GM23338 (cell line): ENCODE data around the gene SLC36A4. TPM values are rescaled to one million over a fixed set of nuclear protein-coding genes. Genes with fewer than 3 reads are reported as not detected.

Source experiments
- ATAC-seq: fragments of 200-7000 bp; cut with Tn5 transposase; 3 replicates; pipeline ENCODE4 v1.9.1; 2020
- DNase-seq: peaks from one replicate; pipeline ENCODE4 v3.0.0-alpha.2; 2015; ENCODE audit warnings: low spot score
- H2AFZ ChIP-seq: fragments of 200-600 bp; sonication (generic); 2 replicates; pipeline ENCODE4 v1.8.0; 2016; ENCODE audit warnings: antibody characterized with exemption, mild to moderate bottlenecking, moderate library complexity
- H3F3A ChIP-seq: fragments of 200-600 bp; sonication (generic); replicated peaks from 2 replicates; pipeline ENCODE4 v1.8.0; 2017; ENCODE audit warnings: antibody characterized with exemption, mixed run types, low read depth
- H3K27ac ChIP-seq: fragments of 200-600 bp; sonication (generic); 2 replicates; pipeline ENCODE4 v1.6.1; 2016; ENCODE audit warnings: low read depth
- H3K27me3 ChIP-seq: fragments of 200-600 bp; sonication (generic); 2 replicates; pipeline ENCODE4 v1.8.0; 2016; ENCODE audit warnings: mild to moderate bottlenecking, mixed run types, moderate library complexity; ENCODE audit not compliant: insufficient read depth
- H3K36me3 ChIP-seq: fragments of 200-600 bp; sonication (generic); 2 replicates; pipeline ENCODE4 v1.8.0; 2016; ENCODE audit warnings: mild to moderate bottlenecking; ENCODE audit not compliant: insufficient read depth
- H3K4me1 ChIP-seq: fragments of 200-600 bp; sonication (generic); 2 replicates; pipeline ENCODE4 v1.8.0; 2016; ENCODE audit warnings: mild to moderate bottlenecking, moderate library complexity; ENCODE audit not compliant: insufficient read depth
- H3K4me2 ChIP-seq: fragments of 200-600 bp; sonication (generic); 2 replicates; pipeline ENCODE4 v1.7.1; 2017; ENCODE audit warnings: mixed run types
- H3K4me3 ChIP-seq: fragments of 200-600 bp; sonication (generic); 2 replicates; pipeline ENCODE4 v1.6.1; 2016; ENCODE audit warnings: mixed run types
- H3K79me2 ChIP-seq: fragments of 200-600 bp; sonication (generic); replicated peaks from 2 replicates; pipeline ENCODE4 v1.8.0; 2017; ENCODE audit warnings: mild to moderate bottlenecking; ENCODE audit not compliant: insufficient read depth
- H3K9me2 ChIP-seq: fragments of 200-600 bp; sonication (generic); 2 replicates; pipeline ENCODE4 v1.8.0; 2017; ENCODE audit not compliant: insufficient read depth
- H4K20me1 ChIP-seq: fragments of 200-600 bp; sonication (generic); replicated peaks from 2 replicates; pipeline ENCODE4 v1.8.0; 2017; ENCODE audit warnings: mild to moderate bottlenecking; ENCODE audit not compliant: insufficient read depth
- H3K27ac Mint-ChIP-seq: 2 replicates; pipeline ENCODE4 v1.8.0; 2020; ENCODE audit warnings: inconsistent platforms, mild to moderate bottlenecking, moderate library complexity, mixed read lengths
- H3K27me3 Mint-ChIP-seq: 3 replicates; pipeline ENCODE4 v1.8.0; 2022; ENCODE audit warnings: low read depth, mild to moderate bottlenecking, moderate library complexity, mixed read lengths, inconsistent platforms; ENCODE audit not compliant: insufficient read depth, poor library complexity
- H3K36me3 Mint-ChIP-seq: 3 replicates; pipeline ENCODE4 v1.8.0; 2021; ENCODE audit warnings: low read depth, mild to moderate bottlenecking, inconsistent platforms, moderate library complexity, mixed read lengths
- H3K4me1 Mint-ChIP-seq: 3 replicates; pipeline ENCODE4 v1.8.0; 2020; ENCODE audit warnings: mild to moderate bottlenecking, inconsistent platforms, mixed read lengths
- H3K4me3 Mint-ChIP-seq: 3 replicates; pipeline ENCODE4 v1.8.0; 2021; ENCODE audit warnings: moderate library complexity, mild to moderate bottlenecking, inconsistent platforms, mixed read lengths
- H3K9me3 Mint-ChIP-seq: 3 replicates; pipeline ENCODE4 v1.8.0; 2020; ENCODE audit warnings: moderate library complexity, mild to moderate bottlenecking, inconsistent platforms, mixed read lengths
- CREB1 ChIP-seq: fragments of 250-450 bp; sonication (Bioruptor Pico); IDR thresholded peaks from 2 replicates; pipeline ENCODE4 v1.5.0; 2020; ENCODE audit warnings: low read depth, mild to moderate bottlenecking, moderate library complexity
- CTCF ChIP-seq, 2 experiments: fragments of 200-600 bp in 1 of 2; sonication (generic) in 1 of 2; conservative IDR thresholded peaks; 2 replicates each; pipeline versions ENCODE4 v1.5.1 to v1.6.1; 2016 to 2017; ENCODE audit warnings: antibody characterized with exemption in 2 of 2, low read depth in 2 of 2, mild to moderate bottlenecking in 2 of 2, moderate library complexity in 1 of 2
- ETS1 ChIP-seq: IDR thresholded peaks from 2 replicates; pipeline ENCODE4 v1.6.1; 2016; ENCODE audit warnings: antibody characterized with exemption
- EZH2 ChIP-seq: fragments of 200-600 bp; sonication (generic); IDR thresholded peaks from one replicate; pipeline ENCODE4 v1.8.0; 2017; ENCODE audit warnings: antibody characterized with exemption, mild to moderate bottlenecking, low read depth; ENCODE audit not compliant: unreplicated experiment
- EZH2phosphoT487 ChIP-seq: fragments of 200-600 bp; sonication (generic); IDR thresholded peaks from one replicate; pipeline ENCODE4 v1.8.1; 2018; ENCODE audit warnings: antibody characterized with exemption; ENCODE audit not compliant: unreplicated experiment
- JUNB ChIP-seq: IDR thresholded peaks from one replicate; pipeline ENCODE4 v1.6.1; 2016; ENCODE audit warnings: antibody characterized with exemption; ENCODE audit not compliant: unreplicated experiment
- NANOG ChIP-seq: IDR thresholded peaks from 2 replicates; pipeline ENCODE4 v1.6.1; 2016; ENCODE audit warnings: antibody characterized with exemption, borderline replicate concordance
- POLR2AphosphoS5 ChIP-seq: IDR thresholded peaks from 2 replicates; pipeline ENCODE4 v1.6.1; 2016; ENCODE audit warnings: antibody characterized with exemption, low read depth
- REST ChIP-seq: IDR thresholded peaks from one replicate; pipeline ENCODE4 v1.6.1; 2018; ENCODE audit warnings: antibody characterized with exemption; ENCODE audit not compliant: unreplicated experiment
- STAT1 ChIP-seq: IDR thresholded peaks from one replicate; pipeline ENCODE4 v1.6.1; 2016; ENCODE audit warnings: antibody characterized with exemption; ENCODE audit not compliant: unreplicated experiment
- ZNF114 ChIP-seq: fragments of 250-450 bp; sonication (Bioruptor Pico); IDR thresholded peaks from 2 replicates; pipeline ENCODE4 v1.5.0; 2020; ENCODE audit warnings: mild to moderate bottlenecking, moderate library complexity
- ZNF331 ChIP-seq: fragments of 250-450 bp; sonication (Bioruptor Pico); IDR thresholded peaks from 2 replicates; pipeline ENCODE4 v1.5.0; 2020; ENCODE audit warnings: low read depth, mild to moderate bottlenecking, moderate library complexity
- polyA plus RNA-seq: library from polyadenylated mRNA; unstranded; fragments of >200 nt; fragmentation: Nextera tagmentation; extraction: Ambion mirVana; gene quantifications from 2 replicates; pipeline ENCODE4 v1.2.1, GENCODE V29; 2016
- total RNA-seq: library from RNA; depleted of rRNA; stranded (reverse); fragments of >200 nt; shearing (Covaris generic); gene quantifications from 2 replicates; pipeline ENCODE4 v1.2.3, GENCODE V29; 2014
- TF ChIP-seq, protein P1 (sequence below): fragments of 250-450 bp; sonication (Bioruptor Pico); IDR thresholded peaks from 2 replicates; pipeline ENCODE4 v1.5.0; 2020; ENCODE audit warnings: mild to moderate bottlenecking, moderate library complexity

SLC36A4 gene
- total and polyA plus RNA-seq, 2 experiments from 2014 or later, result 24.9 to 34.6 TPM

- DNase-seq, result no peak
- H3K4me1 ChIP-seq, result no peaks in the 10 kb centered on the region
- no peak overlapping the region for H3K27ac ChIP-seq
- H3K4me2 ChIP-seq, result no peak overlapping the region
- no peaks in the 10 kb centered on the region for H3K27me3 Mint-ChIP-seq
- H3K79me2 ChIP-seq, result no peaks in the 10 kb centered on the region
- no peaks in the 10 kb centered on the region for H3K9me2 ChIP-seq
- H3K4me1 Mint-ChIP-seq, result no peaks in the 10 kb centered on the region
- H3K36me3 Mint-ChIP-seq, result peaks cover 24% of the 10 kb centered on the region
- ATAC-seq, result no peak
- H3K36me3 ChIP-seq, result peaks cover 3% of the 10 kb centered on the region; the same call in 1 of the 2 replicates
- H3K4me3 ChIP-seq, result no peak overlapping the region
- no peak overlapping the region for H3K4me3 Mint-ChIP-seq
- H3K9me3 Mint-ChIP-seq, result peaks cover 15% of the 10 kb centered on the region
- H3K27me3 ChIP-seq, result no peaks in the 10 kb centered on the region
- no peak overlapping the region for H3K27ac Mint-ChIP-seq
- no peaks in the 10 kb centered on the region for H3F3A ChIP-seq
- H4K20me1 ChIP-seq, result no peaks in the 10 kb centered on the region
- TF ChIP-seq POLR2AphosphoS5 (no peak), STAT1 (no peak), EZH2 (no peak), REST (no peak), ZNF331 (no peak), JUNB (no peak), EZH2phosphoT487 (no peak), CTCF (conservative IDR thresholded peaks at IDR 0.05; ENCODE audit: low read depth in 2 of 2) (no peak), NANOG (no peak), CREB1 (CRISPR knock-in tag) (no peak), ZNF114 (no peak), ETS1 (no peak)
- TF ChIP-seq, protein P1, sequence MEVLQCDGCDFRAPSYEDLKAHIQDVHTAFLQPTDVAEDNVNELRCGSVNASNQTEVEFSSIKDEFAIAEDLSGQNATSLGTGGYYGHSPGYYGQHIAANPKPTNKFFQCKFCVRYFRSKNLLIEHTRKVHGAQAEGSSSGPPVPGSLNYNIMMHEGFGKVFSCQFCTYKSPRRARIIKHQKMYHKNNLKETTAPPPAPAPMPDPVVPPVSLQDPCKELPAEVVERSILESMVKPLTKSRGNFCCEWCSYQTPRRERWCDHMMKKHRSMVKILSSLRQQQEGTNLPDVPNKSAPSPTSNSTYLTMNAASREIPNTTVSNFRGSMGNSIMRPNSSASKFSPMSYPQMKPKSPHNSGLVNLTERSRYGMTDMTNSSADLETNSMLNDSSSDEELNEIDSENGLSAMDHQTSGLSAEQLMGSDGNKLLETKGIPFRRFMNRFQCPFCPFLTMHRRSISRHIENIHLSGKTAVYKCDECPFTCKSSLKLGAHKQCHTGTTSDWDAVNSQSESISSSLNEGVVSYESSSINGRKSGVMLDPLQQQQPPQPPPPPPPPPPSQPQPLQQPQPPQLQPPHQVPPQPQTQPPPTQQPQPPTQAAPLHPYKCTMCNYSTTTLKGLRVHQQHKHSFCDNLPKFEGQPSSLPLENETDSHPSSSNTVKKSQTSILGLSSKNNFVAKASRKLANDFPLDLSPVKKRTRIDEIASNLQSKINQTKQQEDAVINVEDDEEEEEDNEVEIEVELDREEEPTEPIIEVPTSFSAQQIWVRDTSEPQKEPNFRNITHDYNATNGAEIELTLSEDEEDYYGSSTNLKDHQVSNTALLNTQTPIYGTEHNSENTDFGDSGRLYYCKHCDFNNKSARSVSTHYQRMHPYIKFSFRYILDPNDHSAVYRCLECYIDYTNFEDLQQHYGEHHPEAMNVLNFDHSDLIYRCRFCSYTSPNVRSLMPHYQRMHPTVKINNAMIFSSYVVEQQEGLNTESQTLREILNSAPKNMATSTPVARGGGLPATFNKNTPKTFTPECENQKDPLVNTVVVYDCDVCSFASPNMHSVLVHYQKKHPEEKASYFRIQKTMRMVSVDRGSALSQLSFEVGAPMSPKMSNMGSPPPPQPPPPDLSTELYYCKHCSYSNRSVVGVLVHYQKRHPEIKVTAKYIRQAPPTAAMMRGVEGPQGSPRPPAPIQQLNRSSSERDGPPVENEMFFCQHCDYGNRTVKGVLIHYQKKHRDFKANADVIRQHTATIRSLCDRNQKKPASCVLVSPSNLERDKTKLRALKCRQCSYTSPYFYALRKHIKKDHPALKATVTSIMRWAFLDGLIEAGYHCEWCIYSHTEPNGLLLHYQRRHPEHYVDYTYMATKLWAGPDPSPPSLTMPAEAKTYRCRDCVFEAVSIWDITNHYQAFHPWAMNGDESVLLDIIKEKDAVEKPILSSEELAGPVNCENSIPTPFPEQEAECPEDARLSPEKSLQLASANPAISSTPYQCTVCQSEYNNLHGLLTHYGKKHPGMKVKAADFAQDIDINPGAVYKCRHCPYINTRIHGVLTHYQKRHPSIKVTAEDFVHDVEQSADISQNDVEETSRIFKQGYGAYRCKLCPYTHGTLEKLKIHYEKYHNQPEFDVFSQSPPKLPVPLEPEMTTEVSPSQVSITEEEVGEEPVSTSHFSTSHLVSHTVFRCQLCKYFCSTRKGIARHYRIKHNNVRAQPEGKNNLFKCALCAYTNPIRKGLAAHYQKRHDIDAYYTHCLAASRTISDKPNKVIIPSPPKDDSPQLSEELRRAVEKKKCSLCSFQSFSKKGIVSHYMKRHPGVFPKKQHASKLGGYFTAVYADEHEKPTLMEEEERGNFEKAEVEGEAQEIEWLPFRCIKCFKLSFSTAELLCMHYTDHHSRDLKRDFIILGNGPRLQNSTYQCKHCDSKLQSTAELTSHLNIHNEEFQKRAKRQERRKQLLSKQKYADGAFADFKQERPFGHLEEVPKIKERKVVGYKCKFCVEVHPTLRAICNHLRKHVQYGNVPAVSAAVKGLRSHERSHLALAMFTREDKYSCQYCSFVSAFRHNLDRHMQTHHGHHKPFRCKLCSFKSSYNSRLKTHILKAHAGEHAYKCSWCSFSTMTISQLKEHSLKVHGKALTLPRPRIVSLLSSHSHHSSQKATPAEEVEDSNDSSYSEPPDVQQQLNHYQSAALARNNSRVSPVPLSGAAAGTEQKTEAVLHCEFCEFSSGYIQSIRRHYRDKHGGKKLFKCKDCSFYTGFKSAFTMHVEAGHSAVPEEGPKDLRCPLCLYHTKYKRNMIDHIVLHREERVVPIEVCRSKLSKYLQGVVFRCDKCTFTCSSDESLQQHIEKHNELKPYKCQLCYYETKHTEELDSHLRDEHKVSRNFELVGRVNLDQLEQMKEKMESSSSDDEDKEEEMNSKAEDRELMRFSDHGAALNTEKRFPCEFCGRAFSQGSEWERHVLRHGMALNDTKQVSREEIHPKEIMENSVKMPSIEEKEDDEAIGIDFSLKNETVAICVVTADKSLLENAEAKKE (CRISPR knock-in tag), result no peak
- no peak overlapping the region for H2AFZ ChIP-seq
Measured at GRCh38 chr11:93155738-93156137, 42.1 kb downstream of the SLC36A4 start.
